ENCODE measurements around the gene LAMA2.

LAMA2 gene

GRCh38 chr6:129184808-129185366 is 301.9 kb downstream of the LAMA2 start:
- no peak for FAIRE-seq

GRCh38 chr6:129186988-129187387 is 304.1 kb downstream of the LAMA2 start:
- no peak for FAIRE-seq

GRCh38 chr6:129188306-129188705 is 305.4 kb downstream of the LAMA2 start:
- FAIRE-seq: no peak

GRCh38 chr6:129188795-129189194 is 305.9 kb downstream of the LAMA2 start:
- FAIRE-seq: no peak

GRCh38 chr6:129189266-129189665 is 306.3 kb downstream of the LAMA2 start:
- no peak for FAIRE-seq

GRCh38 chr6:129191235-129191634 is 308.3 kb downstream of the LAMA2 start:
- no peak for FAIRE-seq

GRCh38 chr6:129192458-129192989 is 309.6 kb downstream of the LAMA2 start:
- FAIRE-seq: no peak

GRCh38 chr6:129194306-129194941 is 311.5 kb downstream of the LAMA2 start:
- FAIRE-seq: no peak

- no peak for FAIRE-seq
Observed at GRCh38 chr6:129195161-129195560, 312.2 kb downstream of the LAMA2 start.

GRCh38 chr6:129195643-129196042 is 312.7 kb downstream of the LAMA2 start:
- FAIRE-seq: no peak

- no peak for FAIRE-seq
Observed at GRCh38 chr6:129197154-129197553, 314.2 kb downstream of the LAMA2 start.

GRCh38 chr6:129200151-129200550 is 317.2 kb downstream of the LAMA2 start:
- FAIRE-seq: no peak

- FAIRE-seq: no peak
Observed at GRCh38 chr6:129203190-129203900, 320.4 kb downstream of the LAMA2 start.

GRCh38 chr6:129206821-129207220 is 323.9 kb downstream of the LAMA2 start:
- FAIRE-seq: no peak

GRCh38 chr6:129207832-129208231 is 324.9 kb downstream of the LAMA2 start:
- FAIRE-seq: no peak

- no peak for FAIRE-seq
Observed at GRCh38 chr6:129208415-129209034, 325.6 kb downstream of the LAMA2 start.

GRCh38 chr6:129209355-129209754 is 326.4 kb downstream of the LAMA2 start:
- FAIRE-seq: no peak

GRCh38 chr6:129210684-129211083 is 327.7 kb downstream of the LAMA2 start:
- no peak for FAIRE-seq

- FAIRE-seq: no peak
Observed at GRCh38 chr6:129211626-129212025, 328.7 kb downstream of the LAMA2 start.

- no peak for FAIRE-seq
Observed at GRCh38 chr6:129212081-129212480, 329.1 kb downstream of the LAMA2 start.

- FAIRE-seq: no peak
Observed at GRCh38 chr6:129215246-129215645, 332.3 kb downstream of the LAMA2 start.

GRCh38 chr6:129215916-129216520 is 333.1 kb downstream of the LAMA2 start:
- FAIRE-seq: no peak

GRCh38 chr6:129217701-129218100 is 334.8 kb downstream of the LAMA2 start:
- FAIRE-seq: no peak

Measured in TTC549 (cell line).